ENCODE data around the gene SERINC5.
"Not testable (repeated sequence)": the region's sequence is repeated elsewhere in the genome, so short reads cannot be mapped to it uniquely, and the experiment has no call there.

SERINC5 gene

DNA sequence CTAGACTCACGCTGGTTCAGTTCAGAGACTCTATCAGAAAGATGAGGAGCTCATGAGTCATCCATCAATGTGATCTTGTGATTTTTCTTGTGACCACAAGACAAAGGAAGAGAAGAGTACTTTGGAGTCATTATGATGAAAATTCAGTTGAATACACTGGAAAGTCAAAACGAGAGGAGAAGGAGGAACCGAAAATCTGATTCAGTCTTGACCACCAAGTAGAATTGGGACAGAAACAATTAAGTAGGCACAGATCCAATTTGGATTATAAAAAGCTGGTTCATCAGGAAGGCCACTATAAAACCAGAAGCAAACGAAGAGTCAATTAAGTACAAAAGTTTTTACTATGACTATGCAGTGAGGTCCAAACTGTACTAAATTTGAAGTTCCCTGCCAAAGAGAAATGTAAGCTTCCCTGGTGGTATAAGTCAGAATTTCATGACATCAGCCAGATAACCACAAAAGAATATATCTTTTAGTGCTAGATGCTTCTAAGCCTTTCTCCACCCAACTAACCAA, 129.8 kb downstream of the SERINC5 start:
- peak; percentile 99 for DNase-seq

DNA sequence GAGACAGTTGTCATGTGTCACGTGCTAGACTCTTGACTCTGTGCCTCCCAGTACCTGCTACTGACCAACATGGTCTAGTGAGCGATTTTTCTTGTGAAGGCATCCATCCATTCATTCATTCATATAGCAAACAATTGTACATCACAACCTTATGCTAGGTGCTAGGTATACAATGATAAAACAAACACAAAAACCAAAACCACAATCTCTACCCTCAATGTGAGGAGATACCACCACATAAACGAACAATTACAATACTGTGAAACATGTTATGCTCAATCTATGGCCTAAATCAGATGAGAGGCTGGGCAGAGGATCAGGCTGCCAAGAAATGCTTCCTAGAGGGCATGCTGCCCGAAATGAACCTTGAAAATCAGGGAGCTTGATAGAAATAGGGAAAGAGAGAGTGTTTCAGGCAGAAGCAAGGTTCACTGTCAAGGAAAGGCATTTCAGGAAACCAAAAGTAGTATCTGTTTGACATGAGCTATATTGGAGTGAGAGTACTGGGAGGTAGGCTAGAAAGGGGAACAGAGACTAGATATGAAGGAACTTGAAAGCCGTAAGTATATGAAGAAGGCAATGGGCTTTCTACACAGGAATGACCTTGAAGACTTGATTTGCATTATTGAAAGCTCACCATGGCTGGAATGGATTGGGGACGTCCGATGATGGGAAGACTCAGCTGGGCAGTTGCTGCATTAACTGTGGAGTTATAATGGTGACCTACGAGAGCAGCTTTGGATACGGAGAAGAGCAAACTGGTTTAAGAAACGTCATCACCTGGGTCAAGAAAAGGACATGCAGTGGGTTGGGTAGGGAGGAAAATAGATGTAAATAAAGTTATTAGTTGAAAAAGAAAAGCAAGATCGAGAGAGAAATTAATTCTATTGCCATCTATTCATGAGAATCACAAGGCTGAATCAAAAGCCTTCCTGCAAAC, 130.6 kb downstream of the SERINC5 start:
- peak; percentile 90 for DNase-seq

DNA sequence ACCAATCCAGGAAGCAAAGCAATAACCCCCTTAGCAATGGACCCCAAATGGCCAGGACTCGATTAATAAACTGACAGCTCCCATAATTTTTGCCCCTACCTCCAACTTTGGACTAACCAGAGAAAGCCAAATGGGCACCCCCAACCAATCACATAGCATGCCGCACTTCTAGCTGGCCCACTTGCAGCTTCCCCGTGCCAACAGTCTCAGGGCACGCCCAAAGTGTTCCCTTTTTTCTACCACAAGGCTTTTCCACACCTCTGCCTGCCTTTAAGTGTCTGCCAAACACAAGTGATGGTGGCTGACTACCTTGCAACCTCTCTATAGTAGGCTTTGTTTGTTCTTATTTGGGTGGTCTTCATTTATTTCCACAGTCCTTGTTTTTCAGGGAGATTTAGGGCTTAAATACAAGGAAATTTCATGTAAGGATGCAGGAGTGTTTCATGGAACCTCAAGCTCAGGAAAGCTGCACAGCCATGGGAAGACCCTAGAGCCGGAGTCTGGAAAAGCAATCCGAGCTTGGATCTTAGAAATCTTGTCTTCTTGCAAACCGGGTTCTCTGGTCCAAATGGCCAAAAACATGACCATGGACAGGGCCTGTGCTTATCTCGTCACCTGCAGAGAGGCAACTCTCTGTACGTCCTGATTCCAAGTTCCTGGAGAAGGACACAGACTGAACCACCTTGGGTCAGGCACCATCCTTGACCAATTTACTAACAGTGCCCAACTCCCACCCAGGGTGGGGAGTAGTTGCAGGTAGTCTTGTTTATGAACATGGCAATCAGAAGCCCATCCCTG, 131.5 kb downstream of the SERINC5 start:
- no peak for DNase-seq

DNA sequence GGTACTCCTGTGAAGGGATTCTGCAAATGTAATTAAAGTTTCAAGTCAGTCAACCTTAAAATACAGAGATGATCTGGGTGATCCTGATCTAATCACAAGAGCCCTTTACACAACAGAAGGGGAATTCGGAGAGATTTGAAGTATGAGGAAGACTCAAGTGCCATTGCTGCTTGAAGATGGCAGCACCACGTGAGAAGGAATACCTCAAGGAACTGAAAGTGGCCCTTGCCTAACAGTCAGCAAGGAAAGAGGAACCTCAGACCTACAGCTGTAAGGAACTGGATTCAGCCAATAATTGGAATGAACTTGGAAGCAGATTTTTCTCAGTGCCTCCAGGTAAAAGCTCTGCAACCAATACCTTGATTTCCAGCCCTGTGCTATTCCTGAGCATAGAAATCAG, 133.3 kb downstream of the SERINC5 start:
- DNase-seq, result peak; percentile 97

- DNase-seq, result no peak
These were observed 136.5 kb downstream of the SERINC5 start for GRCh38 chr5:80119372-80119771.

- peak; percentile 73 for DNase-seq
These were observed 138.4 kb downstream of the SERINC5 start for GRCh38 chr5:80117446-80117845.

DNA sequence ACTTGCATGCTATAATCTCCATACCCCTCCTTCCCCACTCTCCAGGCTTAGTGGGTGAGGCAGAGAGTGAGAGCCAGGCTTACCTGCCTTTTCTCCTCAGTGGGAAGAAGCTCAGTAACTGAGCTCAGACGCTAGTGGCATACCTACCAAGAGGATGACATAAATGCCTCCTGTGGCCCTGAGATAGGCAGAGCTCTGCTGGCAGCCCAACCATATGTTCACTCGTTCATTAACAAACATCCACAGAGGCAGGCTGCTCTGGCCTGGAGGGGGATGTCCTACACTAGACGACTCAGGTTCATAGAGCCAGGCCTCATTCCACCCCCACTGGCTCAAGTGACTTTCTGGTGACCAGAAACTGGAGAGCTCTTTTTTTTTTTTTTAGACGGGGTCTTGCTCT, 139.4 kb downstream of the SERINC5 start:
- no peak for DNase-seq

GRCh38 chr5:80116000-80116399, 139.8 kb downstream of the SERINC5 start:
- no peak for DNase-seq

DNA sequence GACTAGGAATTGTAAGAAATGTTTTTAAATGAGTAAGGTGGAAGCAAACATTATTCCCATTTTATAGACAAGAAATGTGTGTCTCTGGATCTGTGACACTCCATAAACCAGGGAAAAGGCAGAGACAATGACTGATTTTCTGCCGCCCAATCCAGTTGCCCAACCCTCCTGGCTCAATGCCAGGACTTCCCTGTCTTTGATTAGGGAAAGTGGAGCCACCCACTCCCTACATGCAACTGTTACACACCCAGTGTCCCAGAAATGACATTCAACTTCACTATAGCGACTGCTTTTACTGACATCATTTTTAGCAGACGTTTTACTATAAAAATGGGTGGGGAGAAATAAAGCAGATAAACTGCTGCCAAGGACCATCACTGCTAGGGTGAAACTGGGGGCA, 141.0 kb downstream of the SERINC5 start:
- DNase-seq, result no peak

DNA sequence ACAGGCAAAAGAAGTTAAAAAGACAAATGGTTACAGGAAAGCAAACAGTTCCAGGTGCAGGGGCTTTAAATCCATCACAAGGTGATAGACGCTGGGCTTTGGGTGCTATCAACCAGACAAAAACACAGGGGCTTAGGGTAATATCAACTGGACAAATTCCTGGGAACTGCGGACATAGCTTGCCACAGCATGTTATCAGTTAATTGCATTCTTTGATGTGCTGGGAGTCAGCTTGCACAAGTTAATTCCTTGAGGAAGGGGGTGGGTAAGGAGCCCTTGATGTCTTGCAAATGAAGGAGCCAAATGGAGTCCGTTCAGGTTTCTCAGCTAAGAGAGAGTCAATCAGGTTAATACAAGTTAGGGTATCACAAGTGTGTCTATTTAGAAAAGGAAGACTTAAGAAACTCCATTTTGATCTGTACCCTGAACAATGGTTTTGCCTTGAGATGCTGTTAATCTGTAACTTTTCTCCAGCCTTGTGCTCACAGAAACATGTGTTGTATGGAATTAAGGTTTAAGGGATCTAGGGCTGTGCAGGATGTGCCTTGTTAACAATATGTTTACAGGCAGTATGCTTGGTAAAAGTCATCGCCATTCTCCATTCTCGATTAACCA, 144.4 kb downstream of the SERINC5 start:
- not testable (repeated sequence) for DNase-seq

DNA sequence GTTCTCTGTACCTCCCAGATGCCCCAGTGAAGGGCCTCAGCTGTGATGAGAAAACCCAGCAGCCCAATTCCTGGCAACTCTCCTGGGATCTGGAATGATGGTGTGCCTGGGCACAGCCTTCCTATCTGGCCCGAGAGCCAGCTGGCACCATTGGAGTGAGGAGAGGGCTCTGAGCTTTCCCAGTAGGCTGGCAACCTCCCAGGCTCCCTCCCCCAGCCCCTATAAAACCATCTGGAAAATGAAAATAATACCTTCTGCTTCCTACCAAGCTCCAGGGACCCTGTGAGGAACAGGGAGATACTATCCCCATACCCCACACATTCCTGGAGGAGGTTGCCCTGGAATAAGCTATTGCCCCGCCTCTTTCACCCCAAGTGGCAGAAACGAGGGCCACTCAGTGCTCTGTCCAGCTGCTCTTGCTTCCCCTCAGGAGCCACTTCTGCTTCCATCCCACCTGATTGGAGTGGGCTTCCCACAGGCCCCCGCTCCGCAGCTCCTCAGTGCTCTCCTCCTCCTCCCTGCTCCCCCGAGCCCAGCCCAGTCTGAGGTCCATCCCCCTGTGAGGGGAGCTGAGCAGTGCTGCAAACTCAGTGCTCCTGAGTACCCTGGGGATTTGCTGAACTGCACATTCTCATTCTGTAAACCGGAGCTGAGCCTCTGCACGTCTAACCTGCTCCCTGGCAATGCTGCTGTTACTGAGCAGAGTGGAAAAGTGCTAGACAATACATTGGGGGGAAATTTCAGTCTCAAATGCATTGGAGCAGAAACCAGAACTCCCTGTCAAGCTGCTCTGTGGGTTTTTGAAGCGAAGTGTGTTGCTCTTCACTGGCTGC, 146.0 kb downstream of the SERINC5 start:
- DNase-seq, result no peak

DNA sequence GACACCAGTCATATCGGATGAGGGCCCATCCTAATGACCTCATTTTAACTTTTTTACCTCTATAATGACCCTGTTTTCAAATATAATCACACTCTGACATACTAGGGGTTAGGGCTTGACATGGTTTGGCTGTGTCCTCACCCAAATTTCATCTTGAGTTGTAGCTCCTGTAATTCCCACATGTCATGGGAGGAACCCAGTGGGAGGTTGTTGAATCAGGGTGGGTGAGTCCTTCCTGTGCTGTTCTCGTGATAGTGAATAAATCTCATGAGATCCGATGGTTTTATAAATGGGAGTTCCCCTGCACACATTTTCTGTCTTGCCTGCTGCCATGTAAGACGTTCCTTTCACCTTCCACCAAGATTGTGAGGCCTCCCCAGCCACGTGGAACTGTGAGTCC, 148.9 kb downstream of the SERINC5 start:
- DNase-seq, result no peak

DNA sequence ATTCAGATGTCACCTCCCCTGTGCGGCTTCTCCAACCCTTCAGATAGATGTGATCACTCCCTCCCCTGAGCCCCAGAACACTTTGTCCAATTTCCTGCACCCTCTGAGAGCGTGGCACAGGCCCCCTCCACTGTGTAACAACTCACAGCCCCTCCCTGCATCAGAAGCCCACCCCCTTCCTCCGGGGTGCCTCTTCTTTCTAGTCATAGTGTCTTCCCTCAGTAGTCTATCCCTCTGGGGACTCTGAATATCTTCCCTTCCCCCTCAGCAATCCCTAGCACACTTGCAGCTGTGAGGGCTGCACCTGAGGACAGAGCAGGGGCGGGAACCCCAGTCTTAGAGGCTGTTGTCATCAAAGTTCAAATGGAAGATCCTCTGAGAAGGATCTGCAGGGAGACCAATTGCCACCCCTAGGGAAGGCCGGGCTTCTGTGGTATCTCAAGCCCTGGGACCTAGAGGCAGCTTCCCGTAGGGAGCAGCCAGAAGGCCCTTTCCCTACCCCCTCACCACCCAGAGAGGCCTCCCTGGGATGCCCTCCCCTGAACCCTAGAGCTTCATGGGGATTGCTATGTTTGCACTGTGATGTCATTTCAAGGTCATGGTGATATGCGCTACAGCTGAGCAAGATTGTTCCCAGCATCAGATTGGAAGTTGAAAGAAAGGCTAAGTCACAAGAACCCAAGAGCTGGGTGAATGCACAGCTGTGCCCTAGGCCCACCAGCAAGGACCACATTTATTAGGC, 150.0 kb downstream of the SERINC5 start:
- DNase-seq, result no peak

DNA sequence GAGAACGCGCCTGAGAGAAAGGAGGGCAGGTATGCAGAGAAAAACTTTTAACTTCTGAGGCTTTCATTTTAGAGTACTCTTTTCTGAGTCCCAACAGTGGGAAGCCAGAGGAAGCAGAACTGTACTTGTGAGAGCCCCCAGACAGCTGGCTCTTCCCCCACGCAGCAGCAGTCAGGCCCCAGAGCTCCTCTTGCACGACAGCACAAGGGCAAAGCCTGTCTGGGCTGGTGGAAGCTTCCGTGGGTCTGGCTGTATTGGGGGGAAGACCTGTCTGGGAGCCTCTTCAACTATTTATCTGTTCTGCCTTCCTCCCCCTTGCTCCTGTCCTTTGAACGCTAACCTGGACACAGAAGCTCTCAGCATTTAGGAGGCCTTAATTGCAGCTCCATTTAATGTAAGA, 152.5 kb downstream of the SERINC5 start:
- no peak for DNase-seq

DNA sequence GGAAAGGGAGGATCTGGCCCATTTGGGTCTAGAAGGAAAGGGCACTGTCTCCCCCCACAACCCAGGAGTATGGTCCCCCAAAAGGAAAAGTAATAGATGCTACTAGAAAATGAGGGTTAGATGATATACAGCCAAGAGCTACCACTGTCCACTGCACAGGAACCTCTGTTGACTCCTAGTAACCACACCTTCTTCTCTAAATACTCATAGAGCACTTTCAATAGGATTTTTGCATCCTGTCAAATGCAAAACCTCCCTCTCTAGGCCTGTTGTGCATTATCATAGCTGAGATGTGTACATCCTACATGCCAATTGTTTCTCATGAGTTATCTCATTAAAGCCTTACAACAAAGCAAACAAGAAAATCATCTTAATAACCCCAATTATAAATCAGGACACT, 153.9 kb downstream of the SERINC5 start:
- DNase-seq, result no peak

DNA sequence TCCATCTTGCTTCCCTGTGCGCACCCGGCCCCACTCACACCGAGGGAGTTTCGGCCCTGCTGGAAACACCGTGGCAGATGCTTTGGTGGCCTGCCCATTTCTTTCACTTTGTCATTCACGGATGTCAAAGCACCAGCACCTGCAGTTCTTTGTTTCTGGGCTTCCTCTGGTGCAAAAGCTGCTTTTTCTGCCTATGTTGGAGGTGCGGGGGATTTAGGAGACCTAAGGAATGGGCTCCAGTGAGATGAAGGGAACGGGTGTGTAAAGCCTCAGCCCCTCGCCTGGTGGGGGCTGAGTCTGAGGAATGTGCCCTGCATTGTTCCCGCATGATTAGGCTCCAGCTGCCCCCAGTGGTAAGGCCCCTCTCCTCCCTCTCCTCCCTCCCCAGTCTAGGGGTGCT, 158.4 kb downstream of the SERINC5 start:
- DNase-seq, result no peak

- DNase-seq, result no peak
These were observed 161.6 kb downstream of the SERINC5 start for GRCh38 chr5:80094236-80094738.

DNA sequence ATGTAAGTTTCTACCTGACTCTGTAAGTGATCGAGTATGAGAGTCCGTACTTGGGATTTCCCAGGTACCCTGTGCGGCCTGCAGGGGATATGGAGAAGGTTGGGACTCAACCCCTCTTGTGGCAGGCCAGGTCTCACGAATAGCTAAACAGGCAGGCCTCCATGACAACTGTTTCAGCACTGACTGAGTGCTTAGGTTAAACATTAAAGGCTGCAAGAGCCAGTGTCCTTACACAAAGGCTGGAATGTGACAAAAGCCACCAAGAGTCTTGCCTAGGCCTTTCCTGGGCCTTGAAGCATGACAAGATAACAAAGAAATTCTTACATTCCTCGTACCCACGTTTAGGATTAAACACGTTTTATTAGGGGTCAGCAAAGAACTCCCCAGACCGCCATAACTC, 162.1 kb downstream of the SERINC5 start:
- DNase-seq, result no peak

DNA sequence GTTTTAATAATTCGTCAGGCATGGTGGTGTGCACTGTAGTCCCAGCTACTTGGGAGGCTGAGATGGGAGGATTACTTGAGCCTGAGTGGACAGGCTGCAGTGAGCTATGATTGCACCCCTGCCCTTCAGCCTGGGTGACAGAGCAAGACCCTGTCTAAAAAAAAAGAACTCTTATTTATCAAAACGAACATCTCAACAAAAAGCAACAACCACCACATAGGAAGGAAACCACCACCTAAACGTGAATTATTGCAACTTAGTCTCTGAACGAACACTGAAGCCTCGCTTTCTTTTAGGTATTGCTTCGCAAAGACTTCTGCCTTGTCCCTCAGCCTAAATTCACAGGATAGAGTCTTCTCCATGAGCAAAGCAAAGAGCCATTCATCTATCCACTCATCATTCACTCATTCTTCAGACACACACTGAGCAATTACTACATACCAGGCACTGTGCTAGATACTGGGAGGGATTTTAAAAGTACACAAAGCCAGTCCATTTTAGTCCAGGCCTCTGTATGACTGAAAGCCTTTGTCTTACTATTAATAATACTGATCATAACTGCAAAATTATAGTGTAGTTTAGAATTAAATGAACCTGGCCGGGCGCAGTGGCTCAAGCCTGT, 163.3 kb downstream of the SERINC5 start:
- no peak for DNase-seq

GRCh38 chr5:80091792-80092192, 164.1 kb downstream of the SERINC5 start:
- peak; percentile 57 for DNase-seq

DNA sequence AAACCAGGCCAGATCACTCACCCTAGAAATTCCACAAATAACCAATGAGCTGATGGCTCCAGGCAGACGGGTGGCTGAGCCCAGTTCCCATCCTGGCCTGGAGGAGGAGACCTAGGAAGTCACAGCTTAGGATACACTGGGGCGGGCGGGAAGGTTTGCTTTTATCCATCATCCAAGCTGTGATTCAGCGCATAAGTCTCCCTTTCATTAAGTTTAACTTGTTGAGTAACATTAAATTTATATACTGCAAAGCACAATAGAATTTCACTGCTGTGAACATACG, 165.0 kb downstream of the SERINC5 start:
- DNase-seq, result no peak

All from MV-4-11 (cell line).